SU-DHL-6 (cell line): ENCODE measurements around the gene PC.

Source experiments
- H2AFZ ChIP-seq: fragments of 200-600 bp; sonication (generic); 2 replicates; pipeline ENCODE4 v1.6.1; 2014; ENCODE audit warnings: low read depth, mild to moderate bottlenecking, moderate library complexity, mixed read lengths, antibody characterized with exemption, low read length; ENCODE audit not compliant: severe bottlenecking
- H3F3A ChIP-seq: fragments of 200-600 bp; shearing (Covaris generic); 2 replicates; pipeline ENCODE4 v1.6.0; 2016; ENCODE audit warnings: antibody characterized with exemption, mild to moderate bottlenecking; ENCODE audit not compliant: insufficient read depth
- H3K27ac ChIP-seq: fragments of 200-600 bp; sonication (generic); 2 replicates; pipeline ENCODE4 v1.5.1; 2016; ENCODE audit warnings: low read depth, mild to moderate bottlenecking, low read length, moderate library complexity, mixed read lengths
- H3K27me3 ChIP-seq: fragments of 200-600 bp; sonication (generic), shearing (Covaris generic); 2 replicates; pipeline ENCODE4 v1.6.0; 2014; ENCODE audit warnings: mild to moderate bottlenecking, low read length
- H3K36me3 ChIP-seq: fragments of 200-600 bp; sonication (generic); 2 replicates; pipeline ENCODE4 v1.6.1; 2014; ENCODE audit warnings: mild to moderate bottlenecking, low read length, mixed read lengths
- H3K4me2 ChIP-seq: fragments of 300-600, 200-600 bp; shearing (Covaris generic), sonication (generic); 2 replicates; pipeline ENCODE4 v1.6.0; 2014; ENCODE audit warnings: low read length, low read depth, mild to moderate bottlenecking; ENCODE audit not compliant: poor library complexity, severe bottlenecking
- H3K4me3 ChIP-seq: fragments of 200-600 bp; sonication (generic); 2 replicates; pipeline ENCODE4 v1.5.1; 2014; ENCODE audit warnings: antibody characterized with exemption, low read length, mild to moderate bottlenecking, mixed read lengths; ENCODE audit not compliant: insufficient read depth, poor library complexity, severe bottlenecking
- H3K79me2 ChIP-seq: fragments of 200-600 bp; sonication (generic); 2 replicates; pipeline ENCODE4 v1.6.1; 2014; ENCODE audit warnings: mild to moderate bottlenecking, low read length, moderate library complexity; ENCODE audit not compliant: insufficient read depth
- H3K9ac ChIP-seq: fragments of 200-600 bp; sonication (generic); 2 replicates; pipeline ENCODE4 v1.7.0; 2014; ENCODE audit warnings: mild to moderate bottlenecking, low read length
- H3K9me2 ChIP-seq: fragments of 200-600 bp; sonication (generic); replicated peaks from 2 replicates; pipeline ENCODE4 v1.6.1; 2014; ENCODE audit warnings: low read length; ENCODE audit not compliant: insufficient read depth
- H3K9me3 ChIP-seq: fragments of 200-600 bp; sonication (generic); 2 replicates; pipeline ENCODE4 v1.6.1; 2014; ENCODE audit warnings: low read length, mixed read lengths; ENCODE audit not compliant: insufficient read depth
- H4K20me1 ChIP-seq: fragments of 200-600 bp; sonication (generic); 2 replicates; pipeline ENCODE4 v1.6.1; 2014; ENCODE audit warnings: low read depth, mild to moderate bottlenecking, antibody characterized with exemption, low read length, moderate library complexity, mixed read lengths
- CTCF ChIP-seq: fragments of 200-600 bp; sonication (generic); IDR thresholded peaks from one replicate; pipeline ENCODE4 v1.5.1; 2017; ENCODE audit warnings: antibody characterized with exemption, mild to moderate bottlenecking, low read length, moderate library complexity; ENCODE audit not compliant: insufficient read depth, poor library complexity, severe bottlenecking
- EZH2phosphoT487 ChIP-seq: fragments of 200-600 bp; sonication (generic), shearing (Covaris generic); conservative IDR thresholded peaks from 2 replicates; pipeline ENCODE4 v1.6.1; 2018; ENCODE audit warnings: mild to moderate bottlenecking, antibody characterized with exemption, low read length, moderate library complexity, mixed read lengths

Gene PC

GRCh38 chr11:66866007-66866406 lies 92.2 kb downstream of the PC start:
- no peaks in the 10 kb centered on the region for H4K20me1 ChIP-seq
- no peak for TF ChIP-seq EZH2phosphoT487
- no peak for TF ChIP-seq CTCF
- peaks cover 6% of the 10 kb centered on the region for H3F3A ChIP-seq
- H3K4me3 ChIP-seq = no peak overlapping the region
- no peak overlapping the region for H3K27ac ChIP-seq
- no peaks in the 10 kb centered on the region for H3K27me3 ChIP-seq
- no peaks in the 10 kb centered on the region for H3K79me2 ChIP-seq
- H3K9ac ChIP-seq = no peak overlapping the region
- no peak overlapping the region for H2AFZ ChIP-seq
- no peaks in the 10 kb centered on the region for H3K36me3 ChIP-seq
- no peak overlapping the region for H3K4me2 ChIP-seq
- H3K9me2 ChIP-seq = no peaks in the 10 kb centered on the region
- H3K9me3 ChIP-seq = no peaks in the 10 kb centered on the region

- no peaks in the 10 kb centered on the region for H3K79me2 ChIP-seq
- H3K27ac ChIP-seq = no peak overlapping the region
- H2AFZ ChIP-seq = no peak overlapping the region
- no peaks in the 10 kb centered on the region for H3K9me3 ChIP-seq
- no peaks in the 10 kb centered on the region for H4K20me1 ChIP-seq
- H3K27me3 ChIP-seq = no peaks in the 10 kb centered on the region
- H3K36me3 ChIP-seq = no peaks in the 10 kb centered on the region
- H3K9ac ChIP-seq = no peak overlapping the region; the same call in 1 of the 2 replicates
- H3K4me2 ChIP-seq = peak overlapping the region; percentile 25
- peaks cover 6% of the 10 kb centered on the region for H3F3A ChIP-seq
- TF ChIP-seq CTCF (no peak), EZH2phosphoT487 (no peak)
- no peaks in the 10 kb centered on the region for H3K9me2 ChIP-seq
- no peak overlapping the region for H3K4me3 ChIP-seq
Measured at GRCh38 chr11:66864924-66865697, 93.1 kb downstream of the PC start.

- H3F3A ChIP-seq = peaks cover 6% of the 10 kb centered on the region
- H3K4me3 ChIP-seq = no peak overlapping the region
- no peaks in the 10 kb centered on the region for H3K27me3 ChIP-seq
- H3K36me3 ChIP-seq = no peaks in the 10 kb centered on the region
- no peaks in the 10 kb centered on the region for H3K9me2 ChIP-seq
- H3K4me2 ChIP-seq = peak overlapping the region; percentile 25
- no peak overlapping the region for H3K27ac ChIP-seq
- H3K79me2 ChIP-seq = no peaks in the 10 kb centered on the region
- H3K9me3 ChIP-seq = no peaks in the 10 kb centered on the region
- H2AFZ ChIP-seq = no peak overlapping the region
- no peak for TF ChIP-seq CTCF
- TF ChIP-seq EZH2phosphoT487 = no peak
- H3K9ac ChIP-seq = no peak overlapping the region
- H4K20me1 ChIP-seq = no peaks in the 10 kb centered on the region
Measured at GRCh38 chr11:66864172-66864901, 93.8 kb downstream of the PC start.
